HCT116 (cell line): ENCODE measurements around the gene WNK1. TPM values are rescaled to one million over a fixed set of nuclear protein-coding genes. Genes with fewer than 3 reads are reported as not detected.

Experiments
- ATAC-seq: fragments of 200-7000 bp; cut with Tn5 transposase; 2 replicates; pipeline ENCODE4 v1.9.1; 2020; ENCODE audit warnings: mild to moderate bottlenecking, moderate library complexity
- BruUV-seq: library from RNA; stranded (reverse); fragments of 400-500 nt; replicated peaks from 2 replicates; lab custom pipeline; 2021; lab: Mats Ljungman, UMichigan
- CTCF ChIA-PET: fragments of 300-600 bp; sonication (Branson Sonifier 250); formaldehyde crosslinking; loops from one replicate; lab custom pipeline; 2021; ENCODE audit warnings: antibody characterized with exemption; lab: Charles Lee
- POLR2A ChIA-PET: fragments of 300-600, 350-600 bp; sonication (Branson Sonifier 250); formaldehyde crosslinking; loops from one replicate; lab custom pipeline; 2021; ENCODE audit warnings: antibody characterized with exemption; lab: Charles Lee
- RAD21 ChIA-PET, 2 experiments: fragments of 300-600 bp; sonication (Branson Sonifier 250); formaldehyde crosslinking; loops; one replicate each; lab custom pipeline; 2023; ENCODE audit warnings: low total read pairs in 2 of 2; ENCODE audit not compliant: uncharacterized antibody in 2 of 2, unreplicated experiment in 2 of 2, low non-redundant PET in 1 of 2; lab: Charles Lee
- DNase-seq: peaks from one replicate; pipeline ENCODE4 v3.0.0-alpha.2; 2010; ENCODE audit warnings: low read depth, low spot score
- H2AFZ ChIP-seq: fragments of 200-600 bp; shearing (Covaris generic), sonication (generic); 2 replicates; pipeline ENCODE4 v1.6.1; 2017; ENCODE audit warnings: low read depth, mixed run types, mixed read lengths, antibody characterized with exemption, low read length; ENCODE audit not compliant: poor library complexity, severe bottlenecking
- H3K27ac ChIP-seq: 2 replicates; pipeline ENCODE4 v1.5.1; 2012; ENCODE audit warnings: low read depth, low read length
- H3K27me3 ChIP-seq: fragments of 200-600 bp; sonication (generic); 2 replicates; pipeline ENCODE4 v1.6.1; 2016; ENCODE audit warnings: mixed run types, low read length, mixed read lengths; ENCODE audit not compliant: insufficient read depth
- H3K36me3 ChIP-seq, 2 experiments: fragments of 200-500 bp in 1 of 2; fragments of 200-600 bp in 1 of 2; sonication (Bioruptor generic) in 1 of 2; sonication (generic) in 1 of 2; 2 replicates each; pipeline versions ENCODE4 v1.5.1 to v1.6.1; 2014 to 2016; ENCODE audit warnings: low read length in 2 of 2, inconsistent platforms in 1 of 2, mixed read lengths in 1 of 2, mixed run types in 1 of 2; ENCODE audit not compliant: insufficient read depth in 2 of 2, control insufficient read depth in 1 of 2
- H3K4me1 ChIP-seq, 2 experiments: fragments of 200-600 bp in 1 of 2; sonication (generic) in 1 of 2; 2 replicates each; pipeline versions ENCODE4 v1.5.1 to v1.6.1; 2012 to 2017; ENCODE audit warnings: low read length in 2 of 2, inconsistent platforms in 1 of 2, mild to moderate bottlenecking in 1 of 2, mixed read lengths in 1 of 2, mixed run types in 1 of 2, moderate library complexity in 1 of 2; ENCODE audit not compliant: insufficient read depth in 2 of 2, control insufficient read depth in 1 of 2
- H3K4me2 ChIP-seq: fragments of 200-600 bp; sonication (generic); 2 replicates; pipeline ENCODE4 v1.6.1; 2017; ENCODE audit warnings: mixed run types, low read length, mixed read lengths
- H3K4me3 ChIP-seq, 2 experiments: fragments of 200-600 bp in 1 of 2; sonication (generic) in 1 of 2; replicated peaks in 1 of 2; 2 replicates each; pipeline ENCODE4 v1.5.1; 2011 to 2016; ENCODE audit warnings: low read length in 2 of 2, control low read depth in 1 of 2, low read depth in 1 of 2, mild to moderate bottlenecking in 1 of 2, mixed read lengths in 1 of 2, mixed run types in 1 of 2
- H3K79me2 ChIP-seq: fragments of 200-600 bp; sonication (generic); 2 replicates; pipeline ENCODE4 v1.6.1; 2017; ENCODE audit warnings: mild to moderate bottlenecking, mixed run types, low read length, moderate library complexity, mixed read lengths; ENCODE audit not compliant: insufficient read depth
- H3K9ac ChIP-seq: fragments of 200-600 bp; sonication (generic); 2 replicates; pipeline ENCODE4 v1.6.1; 2016; ENCODE audit warnings: low read length, mixed read lengths
- H3K9me2 ChIP-seq: fragments of 200-600 bp; sonication (generic), shearing (Covaris generic); 2 replicates; pipeline ENCODE4 v1.6.1; 2017; ENCODE audit warnings: mixed run types, mild to moderate bottlenecking, moderate library complexity; ENCODE audit not compliant: insufficient read depth
- H3K9me3 ChIP-seq, 2 experiments: fragments of 200-500 bp in 1 of 2; fragments of 200-600 bp in 1 of 2; sonication (Bioruptor generic) in 1 of 2; sonication (generic) in 1 of 2; 2 replicates each; pipeline ENCODE4 v1.6.1; 2014 to 2017; ENCODE audit warnings: low read length in 2 of 2, mixed read lengths in 2 of 2, inconsistent platforms in 1 of 2, low read depth in 1 of 2, mild to moderate bottlenecking in 1 of 2, mixed run types in 1 of 2, moderate library complexity in 1 of 2; ENCODE audit not compliant: control insufficient read depth in 1 of 2, insufficient read depth in 1 of 2
- H4K20me1 ChIP-seq: fragments of 200-600 bp; sonication (generic), shearing (Covaris generic); 2 replicates; pipeline ENCODE4 v1.6.1; 2017; ENCODE audit warnings: mixed run types, mild to moderate bottlenecking, moderate library complexity; ENCODE audit not compliant: insufficient read depth
- CBX3 ChIP-seq: IDR thresholded peaks from 2 replicates; pipeline ENCODE4 v1.6.1; 2012; ENCODE audit warnings: low read depth
- CEBPB ChIP-seq: IDR thresholded peaks from 2 replicates; pipeline ENCODE4 v1.6.1; 2012; ENCODE audit warnings: low read depth
- CTCF ChIP-seq, 3 experiments: fragments of 200-600 bp in 1 of 3; sonication (generic) in 1 of 3; IDR thresholded peaks in 2 of 3; conservative IDR thresholded peaks in 1 of 3; 2 replicates each; pipeline ENCODE4 v1.5.1; 2012 to 2017; ENCODE audit warnings: low read depth in 2 of 3, low read length in 2 of 3, antibody characterized with exemption in 1 of 3, borderline replicate concordance in 1 of 3, control low read depth in 1 of 3, mild to moderate bottlenecking in 1 of 3, mixed read lengths in 1 of 3, mixed run types in 1 of 3, moderate library complexity in 1 of 3; ENCODE audit not compliant: insufficient read depth in 1 of 3
- EGR1 ChIP-seq: IDR thresholded peaks from 2 replicates; pipeline ENCODE4 v1.6.1; 2012; ENCODE audit warnings: low read depth
- EZH2 ChIP-seq: fragments of 200-600 bp; sonication (generic); IDR thresholded peaks from 2 replicates; pipeline ENCODE4 v1.6.1; 2017; ENCODE audit warnings: antibody characterized with exemption, mixed run types
- JUND ChIP-seq: IDR thresholded peaks from 2 replicates; pipeline ENCODE4 v1.6.1; 2012
- MAX ChIP-seq: IDR thresholded peaks from 2 replicates; pipeline ENCODE4 v1.6.1; 2012
- REST ChIP-seq: IDR thresholded peaks from 2 replicates; pipeline ENCODE4 v1.6.1; 2012; ENCODE audit warnings: low read depth
- SRF ChIP-seq: IDR thresholded peaks from 2 replicates; pipeline ENCODE4 v1.6.1; 2012; ENCODE audit warnings: low read depth
- TCF7L2 ChIP-seq: IDR thresholded peaks from 2 replicates; pipeline ENCODE4 v1.7.0; 2011; ENCODE audit warnings: borderline replicate concordance, inconsistent platforms; ENCODE audit not compliant: insufficient read depth, insufficient read length; ENCODE audit errors: extremely low read depth
- YY1 ChIP-seq: IDR thresholded peaks from 2 replicates; pipeline ENCODE4 v1.6.1; 2011; ENCODE audit warnings: low read length, low read depth, moderate library complexity, mild to moderate bottlenecking; ENCODE audit not compliant: insufficient replicate concordance; ENCODE audit errors: extremely low read depth
- ZFX ChIP-seq: fragments of 450-650 bp; IDR thresholded peaks from 2 replicates; pipeline ENCODE4 v1.6.1; 2017
- ZNF274 ChIP-seq: fragments of 200-500 bp; sonication (Bioruptor generic); IDR thresholded peaks from 2 replicates; pipeline ENCODE4 v1.6.1; 2014; ENCODE audit warnings: mild to moderate bottlenecking, low read depth, low read length, inconsistent platforms
- intact Hi-C: fragments of 100-400 bp; cut with micrococcal nuclease; formaldehyde crosslinking; loops from 2 replicates; pipeline ENCODE4 v1.10.0; 2022
- total RNA-seq: library from RNA; stranded (reverse); gene quantifications from one replicate; pipeline ENCODE4 v1.2.1, GENCODE V29; 2021; ENCODE audit not compliant: unreplicated experiment

Gene WNK1
- total RNA-seq, 1 experiment from 2014 or later, result 81.0 TPM

GRCh38 chr12:753611-754472 lies 1.5 kb downstream of the WNK1 start:
- H3K4me3 ChIP-seq, result peak overlapping the region; percentile 75
- ChIA-PET POLR2A (no interaction called here), RAD21 (no interaction called here), CTCF (interaction anchor here (1.3 kb wide), 1 partner anchor 61 kb away, joined by 5 read pairs; no protein-coding TSS in a partner anchor)
- intact Hi-C loops, result loop anchor here (2.0 to 5.0 kb wide), 2 partner anchors 112 to 195 kb away; partner anchors contain the start of gene RAD52
- H3K9ac ChIP-seq, result peak overlapping the region; percentile 75
- peaks cover 21% of the 10 kb centered on the region; the same call in 1 of the 2 replicates for H4K20me1 ChIP-seq
- TF ChIP-seq ZNF274 (no peak), CEBPB (no peak), EZH2 (no peak), CBX3 (no peak), CTCF (IDR thresholded peaks at IDR 0.05 in 2 of 3, conservative IDR thresholded peaks at IDR 0.05 in 1 of 3; ENCODE audit: borderline replicate concordance in 1 of 3, insufficient read depth in 1 of 3, low read depth in 2 of 3, low read length in 2 of 3) (0 out of 6 replicates have a peak, but pooled peaks of 1 of the 3 experiments have one; percentile 17), JUND (no peak), SRF (0 out of 2 replicates have a peak, but pooled peaks have one; percentile 32), EGR1 (no peak), YY1 (no peak), ZFX (no peak), REST (no peak), TCF7L2 (no peak), MAX (peak; percentile 17; the same call in 1 of the 2 replicates)
- H3K9me2 ChIP-seq, result no peaks in the 10 kb centered on the region
- peak overlapping the region; percentile 75 for H3K27ac ChIP-seq
- peak overlapping the region; percentile 91 for H3K4me2 ChIP-seq
- no peaks in the 10 kb centered on the region for H3K9me3 ChIP-seq
- BruUV-seq, result no TSS peak
- peak; percentile 7; the same call in 1 of the 2 replicates for ATAC-seq
- DNase-seq, result no peak
- no peak overlapping the region for H2AFZ ChIP-seq
- no peaks in the 10 kb centered on the region for H3K27me3 ChIP-seq
- peaks cover 15 to 35% of the 10 kb centered on the region in 2 experiments; a peak in 3 of 4 replicates for H3K4me1 ChIP-seq
- H3K36me3 ChIP-seq, result peaks cover 0 to 3% of the 10 kb centered on the region in 2 experiments; a peak in 1 of 4 replicates
- peaks cover 60% of the 10 kb centered on the region for H3K79me2 ChIP-seq
